ENCODE measurements around the gene HDAC4.

The HDAC4 gene

GRCh38 chr2:239433777-239434403 is 33.1 kb upstream of the HDAC4 start:
- TF ChIP-seq FOXM1 (IDR thresholded peaks at IDR 0.05; ENCODE audit: borderline replicate concordance, low read depth) (no peak), ZBTB7A (IDR thresholded peaks at IDR 0.05; ENCODE audit: low read depth) (no peak), REST (IDR thresholded peaks at IDR 0.05; ENCODE audit: low read depth) (no peak), TAF1 (IDR thresholded peaks at IDR 0.05; ENCODE audit: low read depth) (no peak), TCF12 (IDR thresholded peaks at IDR 0.05; ENCODE audit: low read depth) (no peak), USF1 (IDR thresholded peaks at IDR 0.05) (no peak), EGR1 (IDR thresholded peaks at IDR 0.05) (no peak), TEAD4 (IDR thresholded peaks at IDR 0.05) (no peak)

- TF ChIP-seq EP300 (IDR thresholded peaks at IDR 0.05; ENCODE audit: borderline replicate concordance) (no peak), REST (IDR thresholded peaks at IDR 0.05; ENCODE audit: low read depth) (no peak), FOXM1 (IDR thresholded peaks at IDR 0.05; ENCODE audit: borderline replicate concordance, low read depth) (no peak), TCF12 (IDR thresholded peaks at IDR 0.05; ENCODE audit: low read depth) (no peak), NFIC (IDR thresholded peaks at IDR 0.05) (no peak), EGR1 (IDR thresholded peaks at IDR 0.05) (no peak), CEBPB (IDR thresholded peaks at IDR 0.05) (no peak), ZBTB7A (IDR thresholded peaks at IDR 0.05; ENCODE audit: low read depth) (no peak), MAX (IDR thresholded peaks at IDR 0.05) (no peak), RAD21 (IDR thresholded peaks at IDR 0.05; ENCODE audit: low read depth) (no peak)
Observed at GRCh38 chr2:239432174-239432573, 31.4 kb upstream of the HDAC4 start.

GRCh38 chr2:239431536-239431935 is 30.7 kb upstream of the HDAC4 start:
- no peak for TF ChIP-seq EP300 (IDR thresholded peaks at IDR 0.05; ENCODE audit: borderline replicate concordance)
- no peak for TF ChIP-seq NFIC (IDR thresholded peaks at IDR 0.05)
- no peak for TF ChIP-seq CREB1 (IDR thresholded peaks at IDR 0.05; ENCODE audit: low read depth)
- TF ChIP-seq TEAD4 (IDR thresholded peaks at IDR 0.05), result no peak
- no peak for TF ChIP-seq EGR1 (IDR thresholded peaks at IDR 0.05)
- TF ChIP-seq MAX (IDR thresholded peaks at IDR 0.05), result no peak
- no peak for TF ChIP-seq CEBPB (IDR thresholded peaks at IDR 0.05)
- TF ChIP-seq FOXM1 (IDR thresholded peaks at IDR 0.05; ENCODE audit: borderline replicate concordance, low read depth), result no peak
- no peak for TF ChIP-seq REST (IDR thresholded peaks at IDR 0.05; ENCODE audit: low read depth)
- TF ChIP-seq RAD21 (IDR thresholded peaks at IDR 0.05; ENCODE audit: low read depth), result no peak

GRCh38 chr2:239429473-239430350 is 28.9 kb upstream of the HDAC4 start:
- TF ChIP-seq NFIC (IDR thresholded peaks at IDR 0.05), result no peak
- no peak for TF ChIP-seq ZBTB7A (IDR thresholded peaks at IDR 0.05; ENCODE audit: low read depth)
- no peak for TF ChIP-seq TCF12 (IDR thresholded peaks at IDR 0.05; ENCODE audit: low read depth)
- no peak for TF ChIP-seq REST (IDR thresholded peaks at IDR 0.05; ENCODE audit: low read depth)
- no peak for TF ChIP-seq USF1 (IDR thresholded peaks at IDR 0.05)
- no peak for TF ChIP-seq YY1 (IDR thresholded peaks at IDR 0.05; ENCODE audit: low read depth)
- no peak for TF ChIP-seq FOXM1 (IDR thresholded peaks at IDR 0.05; ENCODE audit: borderline replicate concordance, low read depth)
- no peak for TF ChIP-seq TAF1 (IDR thresholded peaks at IDR 0.05; ENCODE audit: low read depth)
- no peak for TF ChIP-seq MAX (IDR thresholded peaks at IDR 0.05)
- TF ChIP-seq TEAD4 (IDR thresholded peaks at IDR 0.05), result no peak
- no peak for TF ChIP-seq EGR1 (IDR thresholded peaks at IDR 0.05)
- TF ChIP-seq CEBPB (IDR thresholded peaks at IDR 0.05), result no peak
- TF ChIP-seq RAD21 (IDR thresholded peaks at IDR 0.05; ENCODE audit: low read depth), result no peak
- TF ChIP-seq EP300 (IDR thresholded peaks at IDR 0.05; ENCODE audit: borderline replicate concordance), result no peak
- TF ChIP-seq CREB1 (IDR thresholded peaks at IDR 0.05; ENCODE audit: low read depth), result no peak

All from Ishikawa (cell line).